HG02610 (cell line): Measurements from ENCODE around the gene PLK2.

ENCODE experiments used
- ATAC-seq: cut with Tn5 transposase; IDR thresholded peaks from one replicate; pipeline ENCODE4 v1.9.1; 2021; ENCODE audit warnings: mild to moderate bottlenecking, moderate library complexity; ENCODE audit not compliant: unreplicated experiment

The PLK2 gene

GRCh38 chr5:58460002-58460731 is at the start of gene PLK2:
Gene PLK2, minus strand, starts transcription at chr5:58460086. Its CDS starts 127 bp downstream, at chr5:58459959.
- peak; percentile 83 for ATAC-seq

GRCh38 chr5:58507715-58508114 is 47.8 kb upstream of the PLK2 start:
- no peak for ATAC-seq

GRCh38 chr5:58505971-58506640 is 46.2 kb upstream of the PLK2 start:
- ATAC-seq: peak; percentile 60

- no peak for ATAC-seq
Measured at GRCh38 chr5:58505502-58505901, 45.6 kb upstream of the PLK2 start.

- ATAC-seq: no peak
Measured at GRCh38 chr5:58504766-58505165, 44.9 kb upstream of the PLK2 start.

- ATAC-seq: no peak
Measured at GRCh38 chr5:58503390-58504046, 43.6 kb upstream of the PLK2 start.

- ATAC-seq: no peak
Measured at GRCh38 chr5:58501778-58502417, 42.0 kb upstream of the PLK2 start.

- no peak for ATAC-seq
Measured at GRCh38 chr5:58499941-58500340, 40.1 kb upstream of the PLK2 start.

GRCh38 chr5:58499231-58499630 is 39.3 kb upstream of the PLK2 start:
- no peak for ATAC-seq

GRCh38 chr5:58498340-58498942 is 38.6 kb upstream of the PLK2 start:
- ATAC-seq: no peak

GRCh38 chr5:58497921-58498320 is 38.0 kb upstream of the PLK2 start:
- ATAC-seq: no peak

- no peak for ATAC-seq
Measured at GRCh38 chr5:58497386-58497785, 37.5 kb upstream of the PLK2 start.

- no peak for ATAC-seq
Measured at GRCh38 chr5:58496488-58496887, 36.6 kb upstream of the PLK2 start.

GRCh38 chr5:58493141-58493540 is 33.3 kb upstream of the PLK2 start:
- no peak for ATAC-seq

- ATAC-seq: peak; percentile 76
Measured at GRCh38 chr5:58491216-58491892, 31.5 kb upstream of the PLK2 start, which contains the start of gene GAPT. Gene GAPT, plus strand, starts transcription at chr5:58491435. Its CDS starts 3,102 bp downstream, at chr5:58494537.

- ATAC-seq: no peak
Measured at GRCh38 chr5:58490402-58491050, 30.6 kb upstream of the PLK2 start.

GRCh38 chr5:58486290-58486689 is 26.4 kb upstream of the PLK2 start:
- ATAC-seq: no peak

- ATAC-seq: no peak
Measured at GRCh38 chr5:58484505-58484904, 24.6 kb upstream of the PLK2 start.

GRCh38 chr5:58482536-58482935 is 22.6 kb upstream of the PLK2 start:
- ATAC-seq: no peak

- ATAC-seq: no peak
Measured at GRCh38 chr5:58481828-58482227, 21.9 kb upstream of the PLK2 start.
